Mesendoderm (in vitro differentiated cells): ENCODE results near the gene CASD1.

Experiments used
- DNase-seq: peaks from one replicate; pipeline ENCODE4 v3.0.0; 2013
- H2AK5ac ChIP-seq: 2 replicates; pipeline ENCODE4 v1.6.1; 2013; ENCODE audit warnings: low read length, inconsistent platforms
- H2BK120ac ChIP-seq: 2 replicates; pipeline ENCODE4 v1.6.1; 2013; ENCODE audit warnings: low read depth, mild to moderate bottlenecking, low read length, moderate library complexity, mixed read lengths
- H2BK15ac ChIP-seq: replicated peaks from 2 replicates; pipeline ENCODE4 v1.6.1; 2013; ENCODE audit warnings: low read depth, mild to moderate bottlenecking, moderate library complexity
- H2BK5ac ChIP-seq: 2 replicates; pipeline ENCODE4 v1.6.1; 2013; ENCODE audit warnings: low read length, inconsistent platforms
- H3K18ac ChIP-seq: 2 replicates; pipeline ENCODE4 v1.6.1; 2013; ENCODE audit warnings: mild to moderate bottlenecking, low read length, mixed read lengths
- H3K23ac ChIP-seq: one replicate; pipeline ENCODE4 v1.6.1; 2013; ENCODE audit warnings: low read length
- H3K27ac ChIP-seq: 2 replicates; pipeline ENCODE4 v1.5.1; 2013; ENCODE audit warnings: low read depth, mild to moderate bottlenecking, inconsistent platforms, low read length, moderate library complexity
- H3K27me3 ChIP-seq: 2 replicates; pipeline ENCODE4 v1.6.1; 2013; ENCODE audit warnings: low read length, control low read depth, mild to moderate bottlenecking, inconsistent platforms; ENCODE audit not compliant: insufficient read depth, poor library complexity
- H3K36me3 ChIP-seq: 2 replicates; pipeline ENCODE4 v1.6.1; 2013; ENCODE audit warnings: low read length, inconsistent platforms; ENCODE audit not compliant: control insufficient read depth, insufficient read depth
- H3K4ac ChIP-seq: one replicate; pipeline ENCODE4 v1.6.1; 2013; ENCODE audit warnings: low read depth, mild to moderate bottlenecking, low read length, moderate library complexity
- H3K4me1 ChIP-seq: 2 replicates; pipeline ENCODE4 v1.6.1; 2013; ENCODE audit warnings: low read depth, low read length, inconsistent platforms; ENCODE audit not compliant: control insufficient read depth
- H3K4me2 ChIP-seq: 2 replicates; pipeline ENCODE4 v1.6.1; 2013; ENCODE audit warnings: low read length
- H3K4me3 ChIP-seq: 2 replicates; pipeline ENCODE4 v1.5.1; 2013; ENCODE audit warnings: mild to moderate bottlenecking, low read length
- H3K56ac ChIP-seq: one replicate; pipeline ENCODE4 v1.6.1; 2013; ENCODE audit warnings: low read length
- H3K79me1 ChIP-seq: 2 replicates; pipeline ENCODE4 v1.6.1; 2013; ENCODE audit warnings: low read length, inconsistent platforms
- H3K79me2 ChIP-seq: 2 replicates; pipeline ENCODE4 v1.6.1; 2013; ENCODE audit warnings: mild to moderate bottlenecking, low read length; ENCODE audit not compliant: control insufficient read depth, insufficient read depth
- H3K9ac ChIP-seq: 2 replicates; pipeline ENCODE4 v1.6.1; 2013; ENCODE audit warnings: low read length, inconsistent platforms
- H4K5ac ChIP-seq: one replicate; pipeline ENCODE4 v1.6.1; 2013; ENCODE audit warnings: low read length
- H4K8ac ChIP-seq: one replicate; pipeline ENCODE4 v1.6.1; 2013; ENCODE audit warnings: low read depth, mild to moderate bottlenecking, control low read depth, low read length, moderate library complexity
- WGBS: extraction: QIAGEN DNeasy Blood & Tissue Kit; methylation state at CpG from one replicate; pipeline ENCODE4 v1.1.7; 2013; ENCODE audit warnings: low lambda C conversion rate, missing lambda C conversion rate; ENCODE audit not compliant: insufficient coverage; ENCODE audit errors: extremely low coverage; 5-methylcytosine and 5-hydroxymethylcytosine counted together

The CASD1 gene

GRCh38 chr7:94577357-94577756 lies 67.7 kb downstream of the CASD1 start:
- H3K9ac ChIP-seq: no peak overlapping the region
- H3K79me2 ChIP-seq: no peaks in the 10 kb centered on the region
- no peak overlapping the region for H2AK5ac ChIP-seq
- no peak overlapping the region for H3K18ac ChIP-seq
- H2BK120ac ChIP-seq: no peak overlapping the region
- H2BK5ac ChIP-seq: no peak overlapping the region
- no peak overlapping the region for H3K56ac ChIP-seq
- H2BK15ac ChIP-seq: no peak overlapping the region
- no peaks in the 10 kb centered on the region for H3K27me3 ChIP-seq
- no peak for DNase-seq
- no peaks in the 10 kb centered on the region for H3K36me3 ChIP-seq
- no peak overlapping the region for H3K4me3 ChIP-seq
- H3K4ac ChIP-seq: no peak overlapping the region
- no CpG with 5 or more reads among the region's 1 CpG for WGBS
- H3K4me2 ChIP-seq: no peak overlapping the region
- no peak overlapping the region for H4K8ac ChIP-seq
- H3K27ac ChIP-seq: no peak overlapping the region
- H3K4me1 ChIP-seq: no peaks in the 10 kb centered on the region
- H4K5ac ChIP-seq: no peak overlapping the region
- H3K79me1 ChIP-seq: no peaks in the 10 kb centered on the region
- H3K23ac ChIP-seq: no peak overlapping the region

GRCh38 chr7:94578614-94579013 lies 69.0 kb downstream of the CASD1 start:
- Histone ChIP-seq H3K18ac (no peak overlapping the region), H3K79me1 (no peaks in the 10 kb centered on the region), H3K27me3 (no peaks in the 10 kb centered on the region), H2BK5ac (no peak overlapping the region), H3K4me2 (no peak overlapping the region), H3K23ac (no peak overlapping the region), H3K4ac (no peak overlapping the region), H3K79me2 (no peaks in the 10 kb centered on the region), H4K8ac (no peak overlapping the region), H2AK5ac (no peak overlapping the region), H4K5ac (no peak overlapping the region), H3K56ac (no peak overlapping the region), H2BK15ac (no peak overlapping the region), H2BK120ac (no peak overlapping the region), H3K4me1 (no peaks in the 10 kb centered on the region), H3K9ac (no peak overlapping the region), H3K4me3 (no peak overlapping the region), H3K27ac (no peak overlapping the region), H3K36me3 (no peaks in the 10 kb centered on the region)
- DNase-seq: no peak

GRCh38 chr7:94579470-94579869 lies 69.9 kb downstream of the CASD1 start:
- no peaks in the 10 kb centered on the region for H3K79me2 ChIP-seq
- no peak overlapping the region for H3K56ac ChIP-seq
- no peak overlapping the region for H3K4ac ChIP-seq
- no peak overlapping the region for H4K5ac ChIP-seq
- H2AK5ac ChIP-seq: no peak overlapping the region
- H3K23ac ChIP-seq: no peak overlapping the region
- H3K36me3 ChIP-seq: no peaks in the 10 kb centered on the region
- H2BK120ac ChIP-seq: no peak overlapping the region
- DNase-seq: no peak
- H2BK15ac ChIP-seq: no peak overlapping the region
- no peak overlapping the region for H3K4me2 ChIP-seq
- H2BK5ac ChIP-seq: no peak overlapping the region
- no peak overlapping the region for H3K18ac ChIP-seq
- H3K9ac ChIP-seq: no peak overlapping the region
- H4K8ac ChIP-seq: no peak overlapping the region
- H3K4me1 ChIP-seq: no peaks in the 10 kb centered on the region
- no peaks in the 10 kb centered on the region for H3K27me3 ChIP-seq
- no peak overlapping the region for H3K4me3 ChIP-seq
- WGBS: no CpG with 5 or more reads among the region's 2 CpGs
- H3K79me1 ChIP-seq: no peaks in the 10 kb centered on the region
- H3K27ac ChIP-seq: no peak overlapping the region

- Histone ChIP-seq H3K4me3 (no peak overlapping the region), H3K18ac (no peak overlapping the region), H3K79me2 (no peaks in the 10 kb centered on the region), H2BK15ac (no peak overlapping the region), H3K9ac (no peak overlapping the region), H3K56ac (no peak overlapping the region), H2BK120ac (no peak overlapping the region), H3K4me1 (no peaks in the 10 kb centered on the region), H3K79me1 (no peaks in the 10 kb centered on the region), H2AK5ac (no peak overlapping the region), H3K36me3 (no peaks in the 10 kb centered on the region), H3K4ac (no peak overlapping the region), H4K5ac (no peak overlapping the region), H3K4me2 (no peak overlapping the region), H4K8ac (no peak overlapping the region), H3K27me3 (no peaks in the 10 kb centered on the region), H3K23ac (no peak overlapping the region), H3K27ac (no peak overlapping the region), H2BK5ac (no peak overlapping the region)
- DNase-seq: peak; percentile 46
- no CpG with 5 or more reads among the region's 1 CpG for WGBS
Measured at GRCh38 chr7:94580601-94581000, 71.0 kb downstream of the CASD1 start.

DNA sequence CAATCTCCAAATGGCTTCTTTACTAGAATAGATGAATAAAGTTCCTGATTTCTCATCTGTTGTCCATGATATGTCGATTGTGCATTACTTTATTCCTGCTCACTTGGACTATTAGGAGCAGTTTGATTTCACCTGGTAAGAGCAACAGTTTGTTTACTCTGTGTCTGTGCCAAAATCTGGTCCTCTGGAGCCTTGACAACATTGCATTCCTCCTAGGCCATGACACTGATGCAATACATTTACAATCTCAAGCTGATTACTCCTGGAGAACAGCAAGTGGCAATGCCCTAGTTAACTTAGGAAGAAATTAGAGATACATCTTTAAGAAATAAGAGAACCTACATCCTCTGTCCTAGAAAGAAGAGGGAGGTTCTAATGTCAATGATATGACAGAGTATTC lies 74.5 kb downstream of the CASD1 start:
- no peaks in the 10 kb centered on the region for H3K36me3 ChIP-seq

DNA sequence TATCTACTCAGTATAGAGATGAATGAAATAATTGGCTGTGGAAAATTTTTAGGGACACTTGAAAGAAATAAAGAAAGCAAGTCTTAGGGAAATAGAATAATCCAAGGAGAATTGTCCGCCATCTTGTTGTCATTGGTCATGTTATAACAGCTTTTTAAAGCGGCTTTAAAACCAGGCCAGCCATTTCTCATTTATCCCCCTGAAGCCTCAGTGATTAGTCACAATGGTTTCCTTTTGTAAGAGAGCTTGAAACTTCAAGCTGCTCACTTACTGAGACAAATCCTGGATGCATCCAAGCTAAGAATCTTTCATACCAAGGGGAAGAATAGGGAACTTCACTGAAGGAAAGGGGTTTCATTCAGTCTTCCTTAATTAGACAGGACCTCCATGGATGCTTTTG lies 78.5 kb downstream of the CASD1 start:
- Histone ChIP-seq H3K27ac (no peak overlapping the region), H3K27me3 (no peaks in the 10 kb centered on the region), H3K79me2 (no peaks in the 10 kb centered on the region), H3K4me3 (no peak overlapping the region), H3K4me1 (no peaks in the 10 kb centered on the region), H3K79me1 (no peaks in the 10 kb centered on the region), H3K9ac (no peak overlapping the region), H3K23ac (no peak overlapping the region), H3K4ac (no peak overlapping the region), H2BK15ac (no peak overlapping the region), H3K4me2 (no peak overlapping the region), H3K18ac (no peak overlapping the region), H4K5ac (no peak overlapping the region), H4K8ac (no peak overlapping the region), H3K56ac (no peak overlapping the region), H2BK120ac (no peak overlapping the region), H2BK5ac (no peak overlapping the region), H3K36me3 (no peaks in the 10 kb centered on the region), H2AK5ac (no peak overlapping the region)
- WGBS: no CpG with 5 or more reads among the region's 2 CpGs
- DNase-seq: no peak

More for the DNA sequence above, 74.5 kb downstream of the CASD1 start:
- Histone ChIP-seq H3K79me1 (no peaks in the 10 kb centered on the region), H3K9ac (no peak overlapping the region), H4K8ac (no peak overlapping the region), H3K4ac (no peak overlapping the region), H3K18ac (no peak overlapping the region), H4K5ac (no peak overlapping the region), H3K79me2 (no peaks in the 10 kb centered on the region), H2AK5ac (no peak overlapping the region), H3K23ac (no peak overlapping the region), H3K4me3 (no peak overlapping the region), H3K56ac (no peak overlapping the region), H3K27ac (no peak overlapping the region), H2BK15ac (no peak overlapping the region), H2BK5ac (no peak overlapping the region), H3K27me3 (no peaks in the 10 kb centered on the region), H3K4me2 (no peak overlapping the region), H3K4me1 (no peaks in the 10 kb centered on the region), H2BK120ac (no peak overlapping the region)
- WGBS: no CpG with 5 or more reads among the region's 1 CpG
- DNase-seq: peak; percentile 37
